Measurements from ENCODE around the gene NPB. TPM values are rescaled to one million over a fixed set of nuclear protein-coding genes. Genes with fewer than 3 reads are reported as not detected.

Gene NPB
- total and polyA plus RNA-seq, 11 donors = 0.13 to 1.2 (median 0.50) TPM; not detected in 1

- DNase-seq (no peak), ATAC-seq (no peak)
- no peak overlapping the region for H3K4me3 ChIP-seq
- H3K9me3 ChIP-seq = no peaks in the 10 kb centered on the region
- WGBS, 4 donors = 82 to 87% (median 85%) methylated on average over 13 to 15 of the region's 15 CpGs
- peak overlapping the region in 3 of 12 donors; percentile 16 to 80 (median 79) for H3K27ac ChIP-seq
- TF ChIP-seq CTCF (IDR thresholded peaks at IDR 0.05) = no peak
- TF ChIP-seq POLR2A (IDR thresholded peaks at IDR 0.05) = no peak
- H3K4me1 ChIP-seq = peaks cover 8 to 78% (median 36%) of the 10 kb centered on the region in 12 donors
- H3K36me3 ChIP-seq = peaks cover 0 to 59% (median 46%) of the 10 kb centered on the region in 9 donors
- no peaks in the 10 kb centered on the region for H3K27me3 ChIP-seq
- intact Hi-C loops (cut with DNase I) = no loop called here
These were observed 17.0 kb downstream of the NPB start for GRCh38 chr17:81918832-81919545.

GRCh38 chr17:81920612-81921536 lies 18.8 kb downstream of the NPB start:
- 84 to 91% (median 87%) methylated on average over 30 to 33 of the region's 33 CpGs for WGBS, 4 donors
- H3K4me3 ChIP-seq = peak overlapping the region in 1 of 12 donors; percentile 0

GRCh38 chr17:81921537-81921862 lies 19.5 kb downstream of the NPB start:
- no peaks in the 10 kb centered on the region for H3K9me3 ChIP-seq
- no peak for ATAC-seq
- peaks cover 19 to 92% (median 56%) of the 10 kb centered on the region in 12 donors for H3K4me1 ChIP-seq
- TF ChIP-seq POLR2A (IDR thresholded peaks at IDR 0.05) (no peak), CTCF (IDR thresholded peaks at IDR 0.05) (no peak)
- H3K27me3 ChIP-seq = no peaks in the 10 kb centered on the region
- peaks cover 0 to 39% (median 29%) of the 10 kb centered on the region in 9 donors for H3K36me3 ChIP-seq
- WGBS, 4 donors = 85 to 92% (median 90%) methylated on average over 3 of the region's 3 CpGs
- peak overlapping the region in 1 of 12 donors; percentile 0 for H3K4me3 ChIP-seq
- DNase-seq = no peak
- peak overlapping the region in 1 of 12 donors; percentile 86 for H3K27ac ChIP-seq
- intact Hi-C loops (cut with DNase I) = loop anchor here in 1 of 10 donors (5.0 kb wide), 1 partner anchor 39 kb away; no protein-coding TSS in a partner anchor

More at GRCh38 chr17:81920612-81921536, 18.8 kb downstream of the NPB start:
- no peaks in the 10 kb centered on the region for H3K9me3 ChIP-seq
- H3K36me3 ChIP-seq = peaks cover 0 to 40% (median 29%) of the 10 kb centered on the region in 9 donors
- TF ChIP-seq POLR2A (IDR thresholded peaks at IDR 0.05) (no peak), CTCF (IDR thresholded peaks at IDR 0.05) (no peak)
- no peak for DNase-seq
- peak overlapping the region in 1 of 12 donors; percentile 86 for H3K27ac ChIP-seq
- intact Hi-C loops (cut with DNase I) = loop anchor here in 1 of 10 donors (5.0 kb wide), 1 partner anchor 39 kb away; no protein-coding TSS in a partner anchor
- no peaks in the 10 kb centered on the region for H3K27me3 ChIP-seq
- no peak for ATAC-seq
- H3K4me1 ChIP-seq = peaks cover 16 to 92% (median 53%) of the 10 kb centered on the region in 12 donors

Data from heart left ventricle (tissue), 16 donors.